A549 treated with ZK216348 at 1 μM for 4 hours (cell line): ENCODE measurements around the gene RAB6A. TPM values are rescaled to one million over a fixed set of nuclear protein-coding genes. Genes with fewer than 3 reads are reported as not detected.

ENCODE experiments used
- total RNA-seq: library from RNA; stranded (reverse); fragments of 200-300 nt; extraction: Qiagen RNA extraction; gene quantifications from 5 replicates; pipeline ENCODE4 v1.2.3, GENCODE V29; 2022; ENCODE audit warnings: low read depth

Gene RAB6A
- total RNA-seq, result 42.5 to 72.8 TPM (median 69.9 TPM) in 5 replicates

DNA sequence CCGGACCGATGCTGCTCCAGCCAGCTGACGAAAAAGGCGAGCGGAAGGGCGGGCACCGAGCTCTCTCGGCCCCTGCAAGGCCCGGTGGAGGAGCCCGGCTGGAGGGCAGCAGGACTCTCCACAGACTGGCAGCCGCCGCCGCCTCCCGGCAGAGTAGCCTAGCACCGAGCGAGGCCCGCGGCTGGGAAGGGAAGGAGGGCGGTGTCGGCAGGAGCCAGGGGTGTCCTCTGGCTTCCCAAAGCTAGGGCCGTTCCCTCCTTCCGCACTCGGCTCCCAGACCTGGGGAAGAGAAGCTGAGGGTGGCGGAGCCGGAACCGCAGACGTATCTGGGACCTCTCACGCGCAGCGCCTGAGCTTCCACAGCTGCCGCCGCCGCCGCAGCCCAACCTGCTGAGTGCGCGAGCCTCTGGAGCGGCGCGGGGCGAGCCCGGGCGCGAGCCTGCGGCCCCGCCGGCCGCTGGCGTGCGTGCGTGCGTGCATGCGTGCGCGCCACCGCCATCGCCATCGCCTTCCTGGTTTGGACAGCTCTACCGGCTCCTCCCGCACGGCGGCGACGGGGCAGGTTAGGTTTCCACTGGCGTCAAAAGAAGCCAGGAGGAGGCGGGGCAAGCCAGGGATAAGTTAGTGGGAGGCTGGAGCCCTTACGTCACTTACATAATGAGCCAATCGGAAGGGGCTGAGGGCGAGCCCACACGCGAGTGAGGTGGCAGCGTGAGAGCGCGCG lies at the start of gene RAB6A:
RAB6A (minus strand) TSS at position 396 of the 724 bp plus-strand sequence. CDS start 439 bp downstream, outside the sequence.

GRCh38 chr11:73787643-73788558 lies 27.0 kb upstream of the RAB6A start, which contains the start of gene MRPL48:
Gene MRPL48 (plus strand): TSS chr11:73787874. CDS start chr11:73787972, 98 bp downstream.

DNA sequence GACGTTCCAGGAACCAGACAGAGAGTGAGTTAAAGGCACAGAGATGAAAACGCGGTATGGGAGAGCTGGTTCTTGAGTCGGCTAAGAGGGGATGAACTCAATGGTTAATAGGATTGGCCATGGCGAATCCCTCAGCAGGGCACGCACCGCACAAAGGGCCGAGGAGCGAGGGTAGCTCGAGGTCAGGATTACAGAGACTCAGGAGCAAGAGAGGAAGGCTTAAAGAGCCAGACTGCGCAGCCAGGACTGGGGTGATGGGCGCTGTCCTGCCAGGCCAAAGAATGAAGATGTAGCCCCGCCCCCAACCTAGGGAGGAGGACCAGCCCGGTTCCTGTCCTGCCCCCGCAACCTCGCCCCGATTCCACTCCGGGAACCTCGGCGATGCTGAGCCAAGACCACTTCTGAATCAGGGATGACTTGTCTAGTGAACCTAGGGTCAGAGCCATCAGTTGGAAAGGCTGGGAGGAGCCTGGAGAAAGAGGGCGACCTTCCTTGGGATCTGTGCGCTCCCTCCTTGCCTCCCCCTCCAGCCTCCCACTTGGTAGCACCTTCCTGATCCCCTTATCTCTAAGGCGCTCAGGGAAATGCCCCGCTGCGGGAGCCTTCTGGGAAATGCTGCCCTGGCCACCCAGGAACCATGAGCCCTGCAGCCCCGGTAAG lies 114.8 kb downstream of the RAB6A start, which contains the start of gene PLEKHB1:
PLEKHB1 (plus strand) TSS at position 610 of the 660 bp plus-strand sequence; CDS start at position 638, 28 bp downstream.

Other genes starting within 250 kb of the RAB6A start
- 10.2 to 17.8 TPM (median 15.9 TPM) in 5 replicates for gene FAM168A, start 163.0 kb downstream of the RAB6A start, total RNA-seq
- gene PLEKHB1, start 114.5 kb downstream of the RAB6A start, total RNA-seq, result 0.48 to 1.4 TPM (median 1.1 TPM) in 5 replicates
- 45.3 to 66.7 TPM (median 52.9 TPM) in 5 replicates for gene MRPL48, start 26.8 kb upstream of the RAB6A start, total RNA-seq
- gene COA4, start 115.8 kb upstream of the RAB6A start, total RNA-seq, result 126 to 150 TPM (median 133 TPM) in 5 replicates
- 10.7 to 13.6 TPM (median 12.0 TPM) in 5 replicates for gene PAAF1, start 115.9 kb upstream of the RAB6A start, total RNA-seq
- 0.22 to 1.4 TPM (median 0.53 TPM) in 5 replicates for gene DNAJB13, start 190.0 kb upstream of the RAB6A start, total RNA-seq
- 69.4 to 85.8 TPM (median 75.8 TPM) in 5 replicates for gene UCP2, start 221.8 kb upstream of the RAB6A start, total RNA-seq
- 0.97 to 2.8 TPM (median 1.3 TPM) in 5 replicates for gene UCP3, start 248.0 kb upstream of the RAB6A start, total RNA-seq